ENCODE data around the gene CD81.

Gene CD81

GRCh38 chr11:2414616-2415015, 37.5 kb downstream of the CD81 start:
- in situ Hi-C loops (cut with MboI; ENCODE audit: low pct_unique_long_range_greater_than_20kb, low sequenced_read_pairs, unreplicated experiment), result loop anchor here (25.0 kb wide), 1 partner anchor 227 kb away; no protein-coding TSS in a partner anchor
- no peak for DNase-seq (ENCODE audit: low spot score)
- TF ChIP-seq CTCF (IDR thresholded peaks at IDR 0.05; ENCODE audit: extremely low read depth, insufficient read depth, missing control alignments), result no peak

- TF ChIP-seq CTCF (IDR thresholded peaks at IDR 0.05; ENCODE audit: extremely low read depth, insufficient read depth, missing control alignments), result no peak
- in situ Hi-C loops (cut with MboI; ENCODE audit: low pct_unique_long_range_greater_than_20kb, low sequenced_read_pairs, unreplicated experiment), result loop anchor here (25.0 kb wide), 1 partner anchor 228 kb away; no protein-coding TSS in a partner anchor
- no peak for DNase-seq (ENCODE audit: low spot score)
Observed at GRCh38 chr11:2415171-2415570, 38.1 kb downstream of the CD81 start.

- in situ Hi-C loops (cut with MboI; ENCODE audit: low pct_unique_long_range_greater_than_20kb, low sequenced_read_pairs, unreplicated experiment), result loop anchor here (25.0 kb wide), 1 partner anchor 228 kb away; no protein-coding TSS in a partner anchor
- DNase-seq (ENCODE audit: low spot score), result no peak
- TF ChIP-seq CTCF (IDR thresholded peaks at IDR 0.05; ENCODE audit: extremely low read depth, insufficient read depth, missing control alignments), result no peak
Observed at GRCh38 chr11:2415601-2416380, 38.7 kb downstream of the CD81 start.

- no peak for DNase-seq (ENCODE audit: low spot score)
- in situ Hi-C loops (cut with MboI; ENCODE audit: low pct_unique_long_range_greater_than_20kb, low sequenced_read_pairs, unreplicated experiment), result loop anchor here (25.0 kb wide), 1 partner anchor 229 kb away; no protein-coding TSS in a partner anchor
- no peak for TF ChIP-seq CTCF (IDR thresholded peaks at IDR 0.05; ENCODE audit: extremely low read depth, insufficient read depth, missing control alignments)
Observed at GRCh38 chr11:2416765-2417164, 39.7 kb downstream of the CD81 start.

- in situ Hi-C loops (cut with MboI; ENCODE audit: low pct_unique_long_range_greater_than_20kb, low sequenced_read_pairs, unreplicated experiment), result loop anchor here (25.0 kb wide), 1 partner anchor 231 kb away; no protein-coding TSS in a partner anchor
- no peak for TF ChIP-seq CTCF (IDR thresholded peaks at IDR 0.05; ENCODE audit: extremely low read depth, insufficient read depth, missing control alignments)
Observed at GRCh38 chr11:2417856-2418692, 41.0 kb downstream of the CD81 start.

GRCh38 chr11:2418693-2419360, 41.7 kb downstream of the CD81 start:
- DNase-seq (ENCODE audit: low spot score), result no peak
- in situ Hi-C loops (cut with MboI; ENCODE audit: low pct_unique_long_range_greater_than_20kb, low sequenced_read_pairs, unreplicated experiment), result loop anchor here (25.0 kb wide), 1 partner anchor 232 kb away; no protein-coding TSS in a partner anchor
- no peak for TF ChIP-seq CTCF (IDR thresholded peaks at IDR 0.05; ENCODE audit: extremely low read depth, insufficient read depth, missing control alignments)

More at GRCh38 chr11:2417856-2418692, 41.0 kb downstream of the CD81 start:
- no peak for DNase-seq (ENCODE audit: low spot score)
